GM23338 (cell line): ENCODE measurements around the gene SHISAL1. TPM values are rescaled to one million over a fixed set of nuclear protein-coding genes. Genes with fewer than 3 reads are reported as not detected.

ENCODE experiments used
- ATAC-seq: fragments of 200-7000 bp; cut with Tn5 transposase; 3 replicates; pipeline ENCODE4 v1.9.1; 2020
- DNase-seq: peaks from one replicate; pipeline ENCODE4 v3.0.0-alpha.2; 2015; ENCODE audit warnings: low spot score
- H2AFZ ChIP-seq: fragments of 200-600 bp; sonication (generic); 2 replicates; pipeline ENCODE4 v1.8.0; 2016; ENCODE audit warnings: antibody characterized with exemption, mild to moderate bottlenecking, moderate library complexity
- H3F3A ChIP-seq: fragments of 200-600 bp; sonication (generic); replicated peaks from 2 replicates; pipeline ENCODE4 v1.8.0; 2017; ENCODE audit warnings: antibody characterized with exemption, mixed run types, low read depth
- H3K27ac ChIP-seq: fragments of 200-600 bp; sonication (generic); 2 replicates; pipeline ENCODE4 v1.6.1; 2016; ENCODE audit warnings: low read depth
- H3K27me3 ChIP-seq: fragments of 200-600 bp; sonication (generic); 2 replicates; pipeline ENCODE4 v1.8.0; 2016; ENCODE audit warnings: mild to moderate bottlenecking, mixed run types, moderate library complexity; ENCODE audit not compliant: insufficient read depth
- H3K36me3 ChIP-seq: fragments of 200-600 bp; sonication (generic); 2 replicates; pipeline ENCODE4 v1.8.0; 2016; ENCODE audit warnings: mild to moderate bottlenecking; ENCODE audit not compliant: insufficient read depth
- H3K4me1 ChIP-seq: fragments of 200-600 bp; sonication (generic); 2 replicates; pipeline ENCODE4 v1.8.0; 2016; ENCODE audit warnings: mild to moderate bottlenecking, moderate library complexity; ENCODE audit not compliant: insufficient read depth
- H3K4me2 ChIP-seq: fragments of 200-600 bp; sonication (generic); 2 replicates; pipeline ENCODE4 v1.7.1; 2017; ENCODE audit warnings: mixed run types
- H3K4me3 ChIP-seq: fragments of 200-600 bp; sonication (generic); 2 replicates; pipeline ENCODE4 v1.6.1; 2016; ENCODE audit warnings: mixed run types
- H3K79me2 ChIP-seq: fragments of 200-600 bp; sonication (generic); replicated peaks from 2 replicates; pipeline ENCODE4 v1.8.0; 2017; ENCODE audit warnings: mild to moderate bottlenecking; ENCODE audit not compliant: insufficient read depth
- H3K9me2 ChIP-seq: fragments of 200-600 bp; sonication (generic); 2 replicates; pipeline ENCODE4 v1.8.0; 2017; ENCODE audit not compliant: insufficient read depth
- H4K20me1 ChIP-seq: fragments of 200-600 bp; sonication (generic); replicated peaks from 2 replicates; pipeline ENCODE4 v1.8.0; 2017; ENCODE audit warnings: mild to moderate bottlenecking; ENCODE audit not compliant: insufficient read depth
- H3K27ac Mint-ChIP-seq: 2 replicates; pipeline ENCODE4 v1.8.0; 2020; ENCODE audit warnings: inconsistent platforms, mild to moderate bottlenecking, moderate library complexity, mixed read lengths
- H3K27me3 Mint-ChIP-seq: 3 replicates; pipeline ENCODE4 v1.8.0; 2022; ENCODE audit warnings: low read depth, mild to moderate bottlenecking, moderate library complexity, mixed read lengths, inconsistent platforms; ENCODE audit not compliant: insufficient read depth, poor library complexity
- H3K36me3 Mint-ChIP-seq: 3 replicates; pipeline ENCODE4 v1.8.0; 2021; ENCODE audit warnings: low read depth, mild to moderate bottlenecking, inconsistent platforms, moderate library complexity, mixed read lengths
- H3K4me1 Mint-ChIP-seq: 3 replicates; pipeline ENCODE4 v1.8.0; 2020; ENCODE audit warnings: mild to moderate bottlenecking, inconsistent platforms, mixed read lengths
- H3K4me3 Mint-ChIP-seq: 3 replicates; pipeline ENCODE4 v1.8.0; 2021; ENCODE audit warnings: moderate library complexity, mild to moderate bottlenecking, inconsistent platforms, mixed read lengths
- H3K9me3 Mint-ChIP-seq: 3 replicates; pipeline ENCODE4 v1.8.0; 2020; ENCODE audit warnings: moderate library complexity, mild to moderate bottlenecking, inconsistent platforms, mixed read lengths
- CREB1 ChIP-seq: fragments of 250-450 bp; sonication (Bioruptor Pico); IDR thresholded peaks from 2 replicates; pipeline ENCODE4 v1.5.0; 2020; ENCODE audit warnings: low read depth, mild to moderate bottlenecking, moderate library complexity
- CTCF ChIP-seq, 2 experiments: fragments of 200-600 bp in 1 of 2; sonication (generic) in 1 of 2; conservative IDR thresholded peaks; 2 replicates each; pipeline versions ENCODE4 v1.5.1 to v1.6.1; 2016 to 2017; ENCODE audit warnings: antibody characterized with exemption in 2 of 2, low read depth in 2 of 2, mild to moderate bottlenecking in 2 of 2, moderate library complexity in 1 of 2
- ETS1 ChIP-seq: IDR thresholded peaks from 2 replicates; pipeline ENCODE4 v1.6.1; 2016; ENCODE audit warnings: antibody characterized with exemption
- EZH2 ChIP-seq: fragments of 200-600 bp; sonication (generic); IDR thresholded peaks from one replicate; pipeline ENCODE4 v1.8.0; 2017; ENCODE audit warnings: antibody characterized with exemption, mild to moderate bottlenecking, low read depth; ENCODE audit not compliant: unreplicated experiment
- EZH2phosphoT487 ChIP-seq: fragments of 200-600 bp; sonication (generic); IDR thresholded peaks from one replicate; pipeline ENCODE4 v1.8.1; 2018; ENCODE audit warnings: antibody characterized with exemption; ENCODE audit not compliant: unreplicated experiment
- JUNB ChIP-seq: IDR thresholded peaks from one replicate; pipeline ENCODE4 v1.6.1; 2016; ENCODE audit warnings: antibody characterized with exemption; ENCODE audit not compliant: unreplicated experiment
- NANOG ChIP-seq: IDR thresholded peaks from 2 replicates; pipeline ENCODE4 v1.6.1; 2016; ENCODE audit warnings: antibody characterized with exemption, borderline replicate concordance
- POLR2AphosphoS5 ChIP-seq: IDR thresholded peaks from 2 replicates; pipeline ENCODE4 v1.6.1; 2016; ENCODE audit warnings: antibody characterized with exemption, low read depth
- REST ChIP-seq: IDR thresholded peaks from one replicate; pipeline ENCODE4 v1.6.1; 2018; ENCODE audit warnings: antibody characterized with exemption; ENCODE audit not compliant: unreplicated experiment
- STAT1 ChIP-seq: IDR thresholded peaks from one replicate; pipeline ENCODE4 v1.6.1; 2016; ENCODE audit warnings: antibody characterized with exemption; ENCODE audit not compliant: unreplicated experiment
- ZNF114 ChIP-seq: fragments of 250-450 bp; sonication (Bioruptor Pico); IDR thresholded peaks from 2 replicates; pipeline ENCODE4 v1.5.0; 2020; ENCODE audit warnings: mild to moderate bottlenecking, moderate library complexity
- ZNF331 ChIP-seq: fragments of 250-450 bp; sonication (Bioruptor Pico); IDR thresholded peaks from 2 replicates; pipeline ENCODE4 v1.5.0; 2020; ENCODE audit warnings: low read depth, mild to moderate bottlenecking, moderate library complexity
- ZNF462 ChIP-seq: fragments of 250-450 bp; sonication (Bioruptor Pico); IDR thresholded peaks from 2 replicates; pipeline ENCODE4 v1.5.0; 2020; ENCODE audit warnings: mild to moderate bottlenecking, moderate library complexity
- polyA plus RNA-seq: library from polyadenylated mRNA; unstranded; fragments of >200 nt; fragmentation: Nextera tagmentation; extraction: Ambion mirVana; gene quantifications from 2 replicates; pipeline ENCODE4 v1.2.1, GENCODE V29; 2016
- total RNA-seq: library from RNA; depleted of rRNA; stranded (reverse); fragments of >200 nt; shearing (Covaris generic); gene quantifications from 2 replicates; pipeline ENCODE4 v1.2.3, GENCODE V29; 2014

SHISAL1 gene
- total and polyA plus RNA-seq, 2 experiments from 2014 or later = 0.71 to 3.4 TPM

GRCh38 chr22:44273175-44273574 is 39.6 kb downstream of the SHISAL1 start:
- TF ChIP-seq EZH2 (no peak), STAT1 (no peak), REST (no peak), ZNF331 (CRISPR knock-in tag) (no peak), ZNF114 (no peak), CTCF (conservative IDR thresholded peaks at IDR 0.05; ENCODE audit: low read depth in 2 of 2) (no peak), POLR2AphosphoS5 (no peak), JUNB (no peak), EZH2phosphoT487 (no peak), NANOG (no peak), ZNF462 (CRISPR knock-in tag) (no peak), ETS1 (no peak), CREB1 (no peak)
- peaks cover 7% of the 10 kb centered on the region; the same call in 1 of the 2 replicates for H3K4me1 ChIP-seq
- no peak overlapping the region for H3K4me2 ChIP-seq
- no peak overlapping the region for H3K27ac Mint-ChIP-seq
- H3K79me2 ChIP-seq = no peaks in the 10 kb centered on the region
- H3K4me1 Mint-ChIP-seq = peaks cover 30% of the 10 kb centered on the region
- no peak for DNase-seq
- H3K27ac ChIP-seq = no peak overlapping the region
- H3K27me3 Mint-ChIP-seq = no peaks in the 10 kb centered on the region
- no peaks in the 10 kb centered on the region for H3K36me3 Mint-ChIP-seq
- H3F3A ChIP-seq = no peaks in the 10 kb centered on the region
- no peaks in the 10 kb centered on the region for H3K9me2 ChIP-seq
- H3K4me3 ChIP-seq = no peak overlapping the region
- H4K20me1 ChIP-seq = no peaks in the 10 kb centered on the region
- H3K4me3 Mint-ChIP-seq = no peak overlapping the region
- no peaks in the 10 kb centered on the region for H3K9me3 Mint-ChIP-seq
- no peaks in the 10 kb centered on the region for H3K36me3 ChIP-seq
- ATAC-seq = no peak
- no peak overlapping the region for H2AFZ ChIP-seq
- no peaks in the 10 kb centered on the region for H3K27me3 ChIP-seq
